ENCODE results near the gene ZNG1C.
"Not testable (repeated sequence)": the region's sequence is repeated elsewhere in the genome, so short reads cannot be mapped to it uniquely, and the experiment has no call there.

ZNG1C gene

DNA sequence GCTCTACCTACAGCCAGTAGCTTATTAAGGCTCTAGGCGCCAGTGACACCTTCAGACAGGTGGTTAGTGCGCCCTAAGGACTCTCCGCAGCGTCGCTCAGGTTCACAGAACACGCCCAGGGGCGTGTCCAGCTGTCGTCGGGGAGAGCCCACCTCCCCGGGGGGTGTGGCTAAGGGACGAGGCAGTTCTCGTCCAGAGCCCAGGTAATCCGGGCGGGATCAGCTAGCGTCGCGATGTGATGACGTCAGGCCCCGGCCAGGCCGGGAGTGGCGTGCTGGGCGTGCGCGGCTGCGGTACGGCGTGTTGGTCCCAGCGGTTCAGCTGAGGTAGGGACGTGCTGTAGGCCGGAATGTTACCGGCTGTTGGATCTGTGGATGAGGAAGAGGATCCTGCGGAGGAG lies at the start of gene ZNG1C:
TSS of gene ZNG1C (plus strand) at position 301 of the 400 bp plus-strand sequence. CDS start at position 350, 49 bp downstream.
- DNase-seq, result not testable (repeated sequence)

DNA sequence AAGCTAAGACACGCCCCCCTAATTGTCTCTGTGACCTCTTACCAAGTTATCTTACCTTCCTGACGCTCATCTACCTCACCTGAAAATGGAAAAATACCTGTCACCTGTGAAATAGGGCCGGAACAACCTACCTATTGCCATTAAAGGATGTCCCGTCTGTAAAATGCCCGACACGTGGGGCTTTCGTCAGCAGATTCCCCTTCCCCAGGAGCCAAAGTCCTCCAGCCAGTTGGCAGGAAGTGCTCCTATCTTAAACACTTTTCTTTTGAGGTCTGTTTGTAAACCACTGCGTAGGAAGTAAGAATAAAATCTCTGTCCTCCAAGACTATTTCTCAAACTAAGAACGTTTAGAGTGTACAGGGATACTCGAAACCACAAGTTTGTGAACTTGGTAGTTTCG lies 654 bp downstream of the ZNG1C start:
- not testable (repeated sequence) for DNase-seq

DNA sequence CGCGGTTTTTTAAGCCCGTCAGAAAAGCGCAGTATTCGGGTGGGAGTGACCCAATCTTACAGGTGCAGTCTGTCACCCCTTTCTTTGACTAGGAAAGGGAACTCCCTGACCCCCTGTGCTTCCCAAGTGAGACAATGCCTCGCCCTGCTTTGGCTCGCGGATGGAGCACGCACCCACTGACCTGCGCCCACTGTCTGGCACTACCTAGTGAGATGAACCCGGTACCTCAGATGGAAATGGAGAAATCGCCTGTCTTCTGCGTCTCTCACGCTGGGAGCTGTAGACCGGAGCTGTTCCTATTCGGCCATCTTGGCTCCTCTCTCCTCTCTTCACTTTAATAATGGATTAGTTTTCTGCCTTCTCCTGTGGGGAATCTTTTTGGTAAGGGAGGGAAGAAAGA lies 39.3 kb downstream of the ZNG1C start:
- DNase-seq, result not testable (repeated sequence)

DNA sequence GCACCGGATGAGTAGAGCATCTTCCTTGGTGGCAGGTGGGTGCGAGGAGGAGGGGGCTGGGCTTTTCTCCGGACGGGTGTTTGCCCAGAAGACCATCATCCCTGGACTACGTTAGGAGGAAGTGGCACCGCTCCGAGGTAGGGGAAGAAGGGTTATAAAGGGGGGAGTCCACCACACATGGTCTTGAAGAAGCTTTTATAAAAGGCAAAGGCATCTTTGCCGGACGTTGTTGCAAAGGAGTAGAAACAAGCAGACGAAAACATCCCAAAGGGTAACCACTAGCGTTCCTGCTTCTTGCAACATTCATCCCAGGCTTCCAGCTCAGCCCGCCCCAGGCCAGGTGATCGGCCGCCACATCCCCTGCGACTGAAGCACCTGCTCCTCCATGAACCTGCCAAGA lies 60.8 kb downstream of the ZNG1C start, which contains the start of gene FOXD4L3:
TSS of gene FOXD4L3 (plus strand) at position 301 of the 400 bp plus-strand sequence. CDS start at position 386, 85 bp downstream.
- DNase-seq, result not testable (repeated sequence)

DNA sequence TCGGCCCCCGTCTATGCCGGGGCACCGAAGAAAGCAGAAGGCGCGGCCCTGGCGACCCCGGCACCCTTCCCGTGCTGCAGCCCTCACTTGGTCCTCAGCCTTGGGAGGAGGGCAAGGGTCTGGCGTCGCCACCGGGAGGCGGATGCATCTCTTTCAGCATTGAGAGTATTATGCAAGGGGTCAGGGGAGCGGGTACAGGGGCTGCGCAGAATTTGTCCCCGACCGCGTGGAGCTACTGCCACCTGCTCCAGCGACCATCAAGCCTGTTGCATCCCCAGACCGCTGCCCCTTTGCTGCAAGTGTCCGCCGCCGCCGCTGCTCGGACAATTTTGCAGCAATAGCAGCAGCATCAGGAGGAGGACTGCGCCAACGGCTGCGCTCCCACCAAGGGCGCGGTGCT lies 62.0 kb downstream of the ZNG1C start:
- DNase-seq, result not testable (repeated sequence)

DNA sequence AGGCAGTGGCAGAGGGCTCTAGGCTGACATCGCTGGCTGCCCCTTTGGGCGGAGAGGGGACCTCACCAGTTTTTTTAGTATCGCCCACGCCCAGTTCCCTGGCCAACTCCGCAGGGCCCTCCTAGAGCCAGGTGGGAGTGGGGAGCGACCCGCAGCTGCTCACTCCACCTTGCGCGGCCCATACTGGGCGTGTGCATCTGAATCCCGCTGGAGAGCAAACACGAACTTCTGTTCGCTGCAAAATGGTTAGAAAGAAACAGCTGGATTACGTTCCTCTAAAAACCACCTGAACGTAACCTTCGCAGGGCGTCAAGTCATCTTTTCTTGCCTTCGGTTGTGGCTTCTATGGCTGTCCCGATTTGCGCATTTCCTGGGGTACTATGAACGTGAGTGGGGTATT lies 62.4 kb downstream of the ZNG1C start:
- DNase-seq, result not testable (repeated sequence)

DNA sequence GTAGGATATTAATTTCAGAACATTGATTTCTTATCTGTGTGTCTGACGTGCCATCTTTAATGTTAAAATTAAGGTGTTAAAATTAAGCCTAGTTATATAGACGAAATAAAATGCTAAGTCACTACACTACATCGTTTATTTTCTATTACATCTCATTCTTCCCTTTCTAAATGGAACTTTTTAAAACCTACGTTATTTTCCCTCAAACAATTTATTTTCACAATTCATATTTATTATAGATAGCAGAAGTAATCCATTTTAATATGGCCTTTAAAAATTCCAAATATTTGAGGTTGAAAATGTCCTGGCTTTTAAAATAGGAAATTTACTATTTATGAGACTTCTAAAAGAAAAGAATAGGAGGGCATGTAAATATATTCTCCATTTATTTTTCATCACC lies 63.0 kb downstream of the ZNG1C start:
- DNase-seq, result not testable (repeated sequence)

DNA sequence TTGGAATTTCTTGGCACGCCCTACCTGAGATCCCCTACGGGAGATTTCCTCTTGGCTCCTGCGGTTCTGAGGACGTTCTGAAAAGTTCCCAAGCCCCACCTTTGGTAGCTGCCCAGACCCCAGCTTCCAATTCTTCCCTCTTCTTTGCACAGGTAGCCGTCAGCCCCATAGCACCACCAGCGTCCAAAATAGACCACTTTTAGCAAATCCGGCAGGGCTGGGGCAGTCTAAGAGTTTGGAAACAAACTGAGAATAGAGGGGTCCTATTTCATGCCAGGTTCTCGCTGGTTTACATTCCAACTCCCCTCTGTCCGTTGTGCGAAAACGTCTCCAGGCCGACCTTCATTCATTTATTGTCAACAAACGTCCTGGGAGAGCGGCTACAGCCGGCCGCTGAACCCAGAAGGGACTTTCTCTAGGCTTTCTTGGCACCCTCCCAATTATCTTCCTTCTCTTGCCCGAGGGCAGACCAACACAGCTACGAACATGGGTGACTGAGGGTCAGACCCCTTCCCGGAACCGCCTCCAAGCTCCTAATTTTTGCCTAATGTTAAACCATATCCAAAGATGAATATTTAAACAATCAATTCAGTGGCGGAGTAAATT lies 64.0 kb downstream of the ZNG1C start:
- DNase-seq, result not testable (repeated sequence)

DNA sequence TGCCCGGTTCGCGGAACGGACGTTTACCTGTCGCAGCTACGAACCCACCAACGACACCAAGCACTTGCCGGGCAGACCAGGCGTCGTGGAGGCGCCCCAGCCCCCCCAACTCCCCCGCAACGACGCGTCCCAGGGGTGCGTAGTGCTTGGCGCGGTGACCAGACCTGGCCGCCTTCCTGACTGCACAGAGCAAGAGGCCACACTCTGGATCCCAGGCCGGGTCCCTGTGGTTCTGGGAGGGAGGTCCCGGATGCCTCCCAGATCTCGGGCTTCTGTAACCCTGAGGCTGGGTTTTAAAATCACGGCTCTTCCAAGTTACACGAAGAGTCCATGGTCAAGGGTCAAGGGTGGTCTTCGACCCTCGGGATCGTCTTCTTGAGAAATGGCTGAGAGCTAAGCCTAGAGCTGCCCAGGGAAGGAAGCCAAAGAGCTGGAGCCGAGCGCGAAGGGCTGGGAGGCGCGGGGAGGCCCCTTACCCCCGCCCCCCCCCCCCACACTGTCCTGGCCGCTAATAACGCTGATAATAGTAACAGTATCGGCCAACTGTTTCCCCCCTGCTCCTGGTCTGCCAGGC lies 64.7 kb downstream of the ZNG1C start:
- DNase-seq, result not testable (repeated sequence)

DNA sequence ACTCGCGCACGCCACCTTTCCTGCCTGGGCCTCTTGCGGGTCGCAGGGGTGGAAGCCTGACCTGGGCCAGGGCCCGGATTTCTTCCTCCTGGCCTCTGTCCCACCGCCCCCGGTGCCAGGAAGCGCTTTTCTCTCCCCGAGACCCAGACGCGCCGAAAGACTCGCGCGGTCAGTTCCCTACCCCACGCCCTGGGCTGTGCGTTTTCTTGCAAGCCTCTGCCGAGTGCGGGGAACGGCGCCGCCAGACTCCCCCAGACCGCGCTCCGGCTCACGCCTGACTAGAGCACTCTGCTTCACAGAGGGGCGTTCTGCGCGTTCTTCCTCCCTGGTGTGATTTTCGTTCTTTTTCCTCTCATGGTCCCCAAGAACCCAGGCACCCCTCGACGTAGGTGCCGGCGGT lies 65.3 kb downstream of the ZNG1C start:
- DNase-seq, result not testable (repeated sequence)

DNA sequence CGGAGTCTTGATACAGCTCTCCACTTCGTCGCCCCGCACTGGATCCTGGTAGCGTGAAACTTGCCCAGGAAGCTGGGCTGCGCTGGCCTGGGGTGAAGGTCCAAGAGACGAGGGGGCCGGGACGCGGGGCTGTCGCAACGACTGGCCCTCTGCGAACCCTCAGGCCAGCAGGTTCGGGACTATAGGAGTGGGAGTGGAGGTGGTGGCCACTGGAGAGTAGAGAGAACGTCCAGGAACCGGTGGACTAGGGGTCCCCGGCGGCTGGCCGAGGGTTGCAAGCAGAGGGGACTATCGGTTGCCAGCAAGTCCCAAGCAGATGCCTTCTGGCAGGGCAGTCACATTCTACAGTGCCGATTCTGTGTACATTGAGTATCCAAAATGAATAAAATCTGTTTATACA lies 65.9 kb downstream of the ZNG1C start:
- DNase-seq, result not testable (repeated sequence)

DNA sequence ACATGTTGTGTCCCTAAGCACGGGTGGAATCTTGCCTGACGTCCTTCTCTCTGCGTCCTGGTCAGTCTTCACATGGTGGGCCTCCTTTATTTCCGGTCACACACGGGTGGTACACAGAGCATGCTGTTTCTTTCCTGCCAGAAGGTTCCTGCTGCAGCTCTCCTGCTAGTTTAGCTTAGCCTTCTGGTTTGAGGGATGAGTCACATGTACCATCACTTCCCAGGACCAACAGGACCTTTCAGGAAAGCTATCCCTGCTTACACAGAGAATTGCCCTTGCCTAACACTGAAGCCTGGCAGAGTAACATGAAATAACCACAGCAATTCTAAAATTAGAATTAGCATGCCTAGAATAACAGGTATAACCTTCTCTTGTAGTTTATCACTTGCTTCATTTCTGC lies 69.4 kb downstream of the ZNG1C start:
- not testable (repeated sequence) for DNase-seq

DNA sequence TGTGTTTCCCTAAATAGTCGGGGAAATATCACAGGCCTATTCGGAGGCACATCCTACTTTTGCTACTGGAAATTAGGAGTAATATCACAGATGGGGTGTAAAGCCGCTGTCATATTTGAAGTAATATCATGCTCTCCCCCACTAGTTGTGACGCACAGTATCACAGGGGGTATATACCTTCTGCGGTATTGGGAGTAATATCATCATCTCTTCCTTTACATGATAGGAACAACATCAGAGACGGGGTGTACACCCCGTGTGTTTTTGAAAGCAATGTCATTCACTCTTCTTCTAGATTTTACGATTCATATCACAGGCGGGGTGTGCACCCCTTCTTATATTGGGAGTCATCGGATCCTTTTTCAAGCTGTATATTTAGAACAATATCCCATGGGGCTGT lies 76.4 kb downstream of the ZNG1C start:
- DNase-seq, result not testable (repeated sequence)

DNA sequence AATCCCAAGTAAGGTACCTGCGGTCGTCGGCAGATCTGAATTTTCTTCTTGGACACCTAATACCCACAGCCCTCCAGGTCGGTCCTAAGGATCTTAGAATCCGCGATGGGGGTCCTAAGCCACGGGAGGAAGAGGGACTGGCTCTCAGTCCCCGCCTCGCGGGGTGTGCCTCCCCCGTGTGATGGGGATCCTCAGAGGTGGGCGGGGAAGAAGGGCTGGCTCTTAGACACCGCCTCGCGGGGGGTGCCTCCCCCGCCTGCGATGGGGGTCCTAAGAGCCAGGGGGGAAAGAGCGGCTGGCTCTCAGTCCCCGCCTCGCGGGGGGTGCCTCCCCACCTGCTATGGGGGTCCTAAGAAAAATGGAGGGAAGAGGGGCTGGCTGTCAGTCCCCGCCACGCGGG lies 82.0 kb downstream of the ZNG1C start:
- DNase-seq, result not testable (repeated sequence)

DNA sequence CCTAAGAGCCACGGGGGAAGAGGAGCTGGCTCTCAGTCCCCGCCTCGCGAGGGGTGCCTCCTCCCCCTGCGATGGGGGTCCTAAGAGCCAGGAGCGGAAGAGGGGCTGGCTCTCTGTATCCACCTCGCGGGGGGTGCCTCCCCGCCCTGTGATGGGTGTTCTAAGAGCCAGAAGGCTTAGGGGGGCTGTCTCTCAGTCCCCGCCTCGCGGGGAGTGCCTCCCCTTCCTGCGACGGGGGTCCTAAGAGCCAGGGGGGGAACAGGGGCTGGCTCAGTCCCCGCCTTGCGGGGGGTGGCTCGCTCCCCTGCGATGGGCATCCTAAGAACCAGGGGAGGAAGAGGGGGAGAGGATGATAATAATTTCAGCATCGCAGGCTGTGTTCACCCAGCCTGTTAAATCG lies 82.7 kb downstream of the ZNG1C start:
- DNase-seq, result not testable (repeated sequence)

DNA sequence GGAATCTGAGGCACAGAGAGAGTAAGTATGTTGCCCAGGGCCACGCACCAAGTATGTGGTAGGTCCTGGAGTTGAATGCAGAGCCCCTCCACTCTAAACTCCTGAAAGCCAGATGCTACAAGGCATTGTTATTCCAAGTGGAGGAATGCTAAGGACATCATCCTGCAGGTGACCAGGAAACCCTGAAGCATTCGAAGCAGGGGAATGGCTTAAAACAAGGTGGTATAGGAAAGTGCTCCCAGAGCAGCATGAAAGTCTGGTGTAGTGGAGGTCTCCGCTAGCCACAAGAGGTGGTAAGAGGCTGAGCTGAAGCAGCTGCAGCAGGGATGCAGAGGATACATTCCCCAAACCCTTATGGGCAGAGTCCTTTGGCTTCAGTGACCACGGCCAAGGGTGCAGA lies 87.3 kb downstream of the ZNG1C start:
- not testable (repeated sequence) for DNase-seq

DNA sequence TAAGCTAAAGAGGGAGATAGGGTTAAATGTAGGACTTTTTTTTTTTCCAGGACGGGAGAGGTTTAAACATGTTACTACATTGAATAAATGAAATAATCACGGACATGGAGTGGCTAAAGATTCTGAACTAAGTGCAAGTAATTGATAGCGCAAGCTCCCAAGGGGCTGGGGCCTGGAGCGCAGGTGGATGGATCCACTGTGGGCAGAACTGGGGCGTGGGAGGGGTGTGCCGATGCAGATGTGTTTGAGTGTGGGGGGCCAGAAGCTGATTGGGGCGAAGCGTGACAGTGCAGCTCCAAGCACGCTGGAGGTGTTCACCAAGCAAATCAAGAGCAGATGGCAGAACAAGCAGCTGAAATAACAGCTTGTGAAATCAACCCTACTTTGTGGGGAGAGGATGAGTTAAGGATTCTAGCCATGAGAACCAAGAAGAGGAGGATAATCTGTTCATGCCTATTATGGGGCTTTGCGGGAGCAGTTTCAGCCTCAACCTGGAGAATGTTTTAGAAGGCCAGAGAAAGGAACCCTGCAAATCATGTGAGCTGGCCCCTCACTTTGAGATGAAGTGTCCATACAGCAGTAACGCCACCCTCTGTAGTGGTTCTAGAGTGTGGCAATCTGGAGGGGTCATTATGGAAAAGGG lies 88.9 kb downstream of the ZNG1C start:
- not testable (repeated sequence) for DNase-seq

DNA sequence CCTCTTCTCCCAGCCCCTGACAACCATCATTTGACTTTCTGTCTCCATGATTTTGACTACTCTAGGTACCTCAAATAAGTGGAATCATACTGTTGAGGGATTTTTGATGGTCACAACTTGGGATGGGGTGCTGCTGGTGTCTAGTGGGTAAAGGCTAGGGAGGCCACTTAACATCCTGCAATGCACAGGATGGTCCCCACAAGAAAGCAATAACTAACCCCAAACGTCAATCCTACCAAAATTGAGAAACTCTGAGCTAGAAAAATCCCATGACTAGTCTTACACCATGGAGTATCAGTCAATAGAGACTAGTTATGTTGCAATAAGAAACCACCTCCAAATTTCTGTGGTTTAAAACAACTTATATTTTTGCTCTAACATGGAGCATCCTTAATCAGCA lies 90.3 kb downstream of the ZNG1C start:
- DNase-seq, result not testable (repeated sequence)

DNA sequence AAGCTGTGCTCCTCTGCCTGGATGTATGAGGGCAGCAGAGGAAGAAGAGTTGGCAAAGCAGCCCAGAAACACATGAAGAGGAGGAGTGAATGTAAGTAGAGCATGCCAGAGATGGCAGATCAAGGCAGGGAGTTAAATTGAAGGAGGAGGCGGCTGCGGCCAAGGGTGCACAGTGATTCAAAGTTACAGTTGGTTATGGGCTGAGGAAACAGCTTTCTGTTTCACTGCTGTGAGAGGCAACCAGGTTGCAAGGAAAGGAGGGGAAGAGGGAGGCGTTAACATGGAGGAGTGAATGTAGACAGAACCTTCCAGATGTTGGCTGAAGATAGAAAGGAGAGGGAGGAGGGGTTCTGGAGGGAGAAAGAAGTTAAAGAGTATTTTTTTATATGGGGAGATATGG lies 94.2 kb downstream of the ZNG1C start:
- not testable (repeated sequence) for DNase-seq

DNA sequence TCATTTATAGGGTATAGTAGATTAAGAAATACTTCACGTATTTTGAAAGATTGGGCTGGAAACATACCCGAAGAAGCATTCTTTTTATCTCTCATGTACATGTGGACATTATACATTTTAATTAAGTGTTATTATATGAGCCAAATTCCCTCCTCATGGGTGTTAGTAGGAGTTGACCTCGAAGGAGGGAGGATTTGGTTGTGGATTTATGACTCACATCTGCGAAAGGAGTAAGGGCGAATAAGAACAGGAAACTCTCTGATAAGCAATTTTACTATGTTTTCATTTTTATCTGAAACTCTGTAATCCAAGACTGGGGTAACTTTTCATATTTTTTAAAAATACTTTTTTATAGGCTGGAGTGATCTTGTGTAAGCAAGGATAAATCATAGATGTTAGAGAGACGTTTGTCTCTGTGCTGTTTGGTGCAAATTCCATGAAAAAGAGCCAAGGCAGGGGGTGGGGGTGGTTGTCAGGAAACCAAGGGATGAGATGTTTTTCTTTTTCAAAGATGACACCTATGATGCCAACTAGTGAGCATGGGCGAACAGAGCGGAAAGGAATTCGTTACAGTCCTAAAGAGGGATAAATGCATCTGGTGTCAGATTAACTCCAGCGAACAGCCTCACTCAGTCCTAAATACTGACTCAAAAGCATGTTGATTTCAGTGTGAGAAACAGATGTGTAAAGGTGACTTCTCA lies 95.0 kb downstream of the ZNG1C start:
- DNase-seq, result not testable (repeated sequence)

DNA sequence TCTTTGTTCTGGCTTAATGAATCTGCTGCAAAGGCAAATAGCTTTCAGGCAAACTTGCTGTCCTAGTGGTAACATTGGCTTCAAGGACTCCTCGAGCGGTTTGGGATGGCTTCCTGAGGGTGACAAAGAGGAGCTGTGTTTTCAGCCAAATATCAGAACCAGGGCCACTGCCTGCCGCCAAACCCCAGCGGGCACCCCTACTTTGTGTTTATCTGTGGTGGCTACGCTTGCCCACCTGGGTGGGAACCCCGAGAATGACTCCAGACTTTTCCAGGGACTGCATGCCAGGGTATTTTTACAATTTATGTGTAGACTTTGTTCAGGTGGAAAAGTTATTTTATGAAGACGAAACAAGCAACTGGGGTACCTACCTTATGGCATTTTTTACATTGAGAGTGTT lies 96.2 kb downstream of the ZNG1C start:
- DNase-seq, result not testable (repeated sequence)

DNA sequence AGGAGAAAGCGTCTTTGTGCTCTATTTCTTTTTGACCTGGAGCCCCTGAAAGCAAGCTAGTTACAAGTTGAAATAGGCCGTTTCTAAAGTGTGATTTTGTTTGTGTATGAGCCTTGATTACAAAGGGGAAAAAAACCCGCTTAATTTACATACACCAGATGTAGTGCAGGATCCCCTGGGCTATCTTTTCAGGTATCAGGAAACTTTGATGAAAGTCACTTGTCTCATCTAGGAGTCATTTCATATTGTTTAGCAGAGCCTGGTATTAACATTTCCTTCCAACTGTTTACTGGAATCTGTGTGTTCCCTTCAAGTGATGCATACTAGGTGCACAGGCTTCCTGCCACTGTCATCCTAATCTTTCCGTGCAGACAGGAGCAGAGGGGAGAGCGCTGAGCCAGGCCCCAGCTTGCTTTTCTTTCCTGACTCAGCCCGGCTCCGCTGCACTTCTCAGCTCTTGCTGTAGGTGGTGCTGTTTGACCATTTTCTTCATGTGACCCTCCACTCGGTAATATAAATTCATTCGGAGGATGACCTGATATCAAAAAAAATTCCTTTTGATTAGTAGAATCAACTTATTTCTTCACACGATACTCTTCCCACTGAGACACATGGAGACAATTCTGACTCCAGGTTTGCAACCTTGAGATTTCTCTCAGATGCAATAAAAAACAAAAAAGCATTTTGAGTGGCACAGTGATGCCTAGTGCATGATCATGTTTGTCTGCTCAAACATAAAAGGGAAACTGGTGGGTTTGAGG lies 100.7 kb downstream of the ZNG1C start:
- DNase-seq, result not testable (repeated sequence)
